Cardiac muscle cell (in vitro differentiated cells and primary cell): ENCODE measurements around the gene ZAP70. TPM values are rescaled to one million over a fixed set of nuclear protein-coding genes. Genes with fewer than 3 reads are reported as not detected.
A peak's percentile ranks its signal among the peaks of the same experiment; 100 is the strongest.

Experiments
- DNase-seq, 2 donors: peaks; one replicate each; pipeline versions ENCODE4 v3.0.0 to v3.0.0-alpha.2; 2010 to 2017; ENCODE audit warnings: low read depth in 1 of 2, low spot score in 1 of 2
- H3K27ac ChIP-seq: fragments of 200-600 bp; sonication (generic); 2 replicates; pipeline ENCODE4 v1.5.1; 2016
- H3K27me3 ChIP-seq: fragments of 200-600 bp; sonication (generic); 2 replicates; pipeline ENCODE4 v1.6.0; 2016; ENCODE audit warnings: control low read depth
- H3K36me3 ChIP-seq: fragments of 200-600 bp; sonication (generic); 2 replicates; pipeline ENCODE4 v1.5.1; 2016; ENCODE audit warnings: control low read depth
- H3K4me1 ChIP-seq: fragments of 200-600 bp; sonication (generic); 2 replicates; pipeline ENCODE4 v1.8.1; 2017; ENCODE audit warnings: low read depth, mild to moderate bottlenecking, mixed run types
- H3K4me3 ChIP-seq: fragments of 200-600 bp; sonication (generic); 2 replicates; pipeline ENCODE4 v1.5.1; 2016; ENCODE audit warnings: mild to moderate bottlenecking
- H3K9me3 ChIP-seq: fragments of 200-600 bp; sonication (generic); 2 replicates; pipeline ENCODE4 v1.5.1; 2017; ENCODE audit warnings: low read depth, mild to moderate bottlenecking, control low read depth
- polyA plus RNA-seq: library from polyadenylated mRNA; unstranded; fragments of >200 nt; fragmentation: Nextera tagmentation; extraction: Ambion mirVana; gene quantifications from 2 replicates; pipeline ENCODE4 v1.2.1, GENCODE V29; 2016
- total RNA-seq: library from RNA; depleted of rRNA; stranded (reverse); fragments of >200 nt; gene quantifications from 2 replicates; pipeline ENCODE4 v1.2.3, GENCODE V29; 2016
- TF ChIP-seq, protein P1 (sequence below): IDR thresholded peaks from 2 replicates; pipeline ENCODE4 v1.5.1; 2012; ENCODE audit warnings: low read depth, mild to moderate bottlenecking, low read length

The ZAP70 gene
- total and polyA plus RNA-seq, 2 experiments from 2014 or later = 3.5 to 7.3 TPM

DNA sequence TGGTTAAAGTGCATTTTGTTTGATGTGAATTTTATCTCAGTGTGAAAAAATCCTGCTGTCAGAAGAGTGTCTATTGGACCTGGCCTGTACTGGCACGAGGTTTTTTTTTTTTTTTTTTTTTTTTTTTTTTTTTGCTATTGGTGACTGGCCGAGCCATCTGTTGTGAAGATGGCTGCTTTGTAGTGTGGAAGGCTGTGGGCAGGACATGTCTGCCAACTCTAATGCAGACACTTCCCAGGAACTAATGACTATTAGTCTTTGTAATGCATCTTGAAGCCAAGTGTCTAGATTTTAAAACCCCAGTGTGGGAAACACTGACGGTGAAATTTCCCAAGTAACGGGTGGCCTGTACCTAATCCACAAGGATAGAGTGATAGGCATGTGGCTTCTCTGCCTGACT, 34.3 kb downstream of the ZAP70 start:
- H3K27me3 ChIP-seq = no peaks in the 10 kb centered on the region
- H3K4me3 ChIP-seq = no peak overlapping the region
- no peaks in the 10 kb centered on the region for H3K9me3 ChIP-seq
- H3K4me1 ChIP-seq = peaks cover 13% of the 10 kb centered on the region
- TF ChIP-seq, protein P1, sequence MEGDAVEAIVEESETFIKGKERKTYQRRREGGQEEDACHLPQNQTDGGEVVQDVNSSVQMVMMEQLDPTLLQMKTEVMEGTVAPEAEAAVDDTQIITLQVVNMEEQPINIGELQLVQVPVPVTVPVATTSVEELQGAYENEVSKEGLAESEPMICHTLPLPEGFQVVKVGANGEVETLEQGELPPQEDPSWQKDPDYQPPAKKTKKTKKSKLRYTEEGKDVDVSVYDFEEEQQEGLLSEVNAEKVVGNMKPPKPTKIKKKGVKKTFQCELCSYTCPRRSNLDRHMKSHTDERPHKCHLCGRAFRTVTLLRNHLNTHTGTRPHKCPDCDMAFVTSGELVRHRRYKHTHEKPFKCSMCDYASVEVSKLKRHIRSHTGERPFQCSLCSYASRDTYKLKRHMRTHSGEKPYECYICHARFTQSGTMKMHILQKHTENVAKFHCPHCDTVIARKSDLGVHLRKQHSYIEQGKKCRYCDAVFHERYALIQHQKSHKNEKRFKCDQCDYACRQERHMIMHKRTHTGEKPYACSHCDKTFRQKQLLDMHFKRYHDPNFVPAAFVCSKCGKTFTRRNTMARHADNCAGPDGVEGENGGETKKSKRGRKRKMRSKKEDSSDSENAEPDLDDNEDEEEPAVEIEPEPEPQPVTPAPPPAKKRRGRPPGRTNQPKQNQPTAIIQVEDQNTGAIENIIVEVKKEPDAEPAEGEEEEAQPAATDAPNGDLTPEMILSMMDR = no peak
- H3K36me3 ChIP-seq = no peaks in the 10 kb centered on the region
- H3K27ac ChIP-seq = no peak overlapping the region
- peak in 1 of 2 donors; percentile 29 for DNase-seq

DNA sequence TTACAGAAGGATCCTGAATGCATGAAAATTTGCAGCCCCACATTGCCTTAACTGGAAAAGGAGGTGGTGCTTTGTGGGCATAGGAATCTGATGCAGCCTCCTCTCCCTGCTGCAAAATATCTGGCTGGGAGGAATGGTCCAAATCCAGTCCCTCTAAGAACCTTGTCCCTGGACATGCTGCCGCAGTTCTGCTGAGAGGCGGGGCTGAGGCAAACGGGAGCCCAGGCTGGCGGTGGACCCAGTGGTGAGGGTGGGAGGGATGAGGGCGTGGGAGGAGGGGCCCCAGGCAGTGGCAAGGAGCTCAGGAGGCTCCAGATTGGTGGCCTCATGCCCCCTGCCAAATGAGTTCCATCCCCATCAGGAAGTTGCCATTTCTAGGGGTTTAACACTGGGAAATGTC, 36.2 kb downstream of the ZAP70 start:
- no peak for DNase-seq
- Histone ChIP-seq H3K4me1 (peaks cover 13% of the 10 kb centered on the region), H3K36me3 (no peaks in the 10 kb centered on the region), H3K9me3 (no peaks in the 10 kb centered on the region), H3K4me3 (no peak overlapping the region), H3K27ac (no peak overlapping the region), H3K27me3 (no peaks in the 10 kb centered on the region)
- TF ChIP-seq, protein P1 = no peak

DNA sequence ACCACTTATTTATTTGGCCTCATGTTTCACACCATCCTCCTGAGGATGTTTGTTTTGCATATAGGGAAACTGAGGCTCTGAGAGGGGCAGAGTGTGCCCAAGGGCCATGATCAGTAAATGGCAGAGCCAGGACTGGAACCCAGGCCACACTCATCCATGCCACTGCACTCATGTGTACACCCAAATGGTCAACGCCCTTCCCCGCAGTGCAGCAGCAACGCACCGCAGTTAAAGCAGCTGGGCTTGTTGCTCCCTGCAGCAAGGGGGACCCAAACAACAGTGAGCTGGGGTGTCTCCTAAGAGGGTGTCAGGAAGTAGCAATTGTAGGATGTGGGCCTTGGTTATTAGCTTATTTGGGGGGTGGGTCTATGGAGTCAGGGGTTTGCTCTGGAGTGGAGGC, 36.6 kb downstream of the ZAP70 start:
- Histone ChIP-seq H3K9me3 (no peaks in the 10 kb centered on the region), H3K4me1 (peaks cover 13% of the 10 kb centered on the region), H3K4me3 (no peak overlapping the region), H3K27ac (no peak overlapping the region), H3K27me3 (no peaks in the 10 kb centered on the region), H3K36me3 (no peaks in the 10 kb centered on the region)
- TF ChIP-seq, protein P1 = no peak
- DNase-seq = no peak

DNA sequence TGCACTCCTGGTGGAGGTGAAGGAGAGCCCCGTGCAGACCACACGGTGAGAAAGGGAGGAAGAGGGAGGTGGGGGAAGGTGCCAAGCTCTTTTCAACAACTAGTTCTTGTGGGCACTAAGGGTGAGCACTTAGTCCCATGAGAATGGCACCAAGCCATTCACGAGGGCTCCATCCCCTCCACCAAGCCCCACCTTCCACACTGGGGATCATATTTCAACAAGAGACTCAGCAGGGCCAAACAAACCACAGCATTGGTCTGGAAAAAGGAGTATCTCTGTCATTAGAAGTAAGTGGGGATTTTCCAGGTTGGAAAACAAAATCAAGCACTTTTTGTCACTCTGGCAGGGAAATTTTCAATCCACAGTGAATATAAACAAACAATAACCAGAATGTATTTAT, 38.4 kb downstream of the ZAP70 start:
- Histone ChIP-seq H3K9me3 (no peaks in the 10 kb centered on the region), H3K27me3 (no peaks in the 10 kb centered on the region), H3K27ac (peak overlapping the region; percentile 54), H3K4me1 (peaks cover 13% of the 10 kb centered on the region), H3K36me3 (peaks cover 10% of the 10 kb centered on the region), H3K4me3 (no peak overlapping the region)
- TF ChIP-seq, protein P1 = no peak
- DNase-seq = peak; percentile 36 to 51

DNA sequence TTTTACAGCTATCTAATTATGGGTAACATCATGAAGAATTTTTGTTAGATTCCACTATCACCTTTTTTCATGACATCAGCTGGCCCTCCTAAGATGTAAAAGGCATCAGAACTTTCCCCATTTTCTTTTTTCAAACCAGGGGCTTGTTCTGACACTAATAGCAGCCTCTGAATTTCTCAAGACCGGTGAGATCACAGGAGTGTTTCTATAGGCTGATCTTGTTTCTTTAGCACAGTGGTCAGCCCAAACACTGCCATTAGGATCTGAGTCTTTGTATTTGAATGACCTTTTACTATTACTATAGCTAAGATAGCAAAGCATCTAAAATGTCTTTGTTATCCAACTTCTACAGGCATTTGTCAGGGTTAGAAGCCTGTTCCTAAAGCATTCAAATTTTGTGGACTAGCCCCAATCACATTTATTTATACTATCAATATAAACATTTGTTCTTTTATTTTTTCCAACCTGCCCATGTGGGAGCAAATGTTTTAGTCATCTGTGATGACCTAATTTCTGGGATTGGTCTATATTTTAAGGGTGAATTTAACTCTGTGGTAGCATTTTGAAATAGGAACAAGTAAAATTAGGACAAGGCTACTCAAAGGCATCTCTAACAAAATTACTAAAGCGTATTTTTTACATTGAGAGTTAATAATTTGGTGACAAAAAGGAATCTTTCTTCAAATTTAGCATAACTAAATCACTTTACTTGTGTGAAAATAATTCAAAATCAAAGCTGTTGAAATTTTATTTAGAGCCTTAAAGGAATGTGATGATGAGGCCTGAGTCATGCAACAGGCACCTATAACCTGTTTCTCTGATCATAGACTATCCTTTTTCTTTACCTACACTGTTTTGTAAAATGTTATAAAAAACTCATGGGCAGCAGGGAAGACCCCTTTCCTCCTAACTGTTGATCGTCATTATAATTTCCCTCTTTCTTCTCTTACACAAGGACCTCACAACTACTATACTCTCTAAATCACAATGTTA, 39.3 kb downstream of the ZAP70 start:
- Histone ChIP-seq H3K36me3 (peaks cover 15% of the 10 kb centered on the region), H3K27ac (peak overlapping the region; percentile 54)
- TF ChIP-seq, protein P1 = no peak

More for the DNA sequence above, 39.3 kb downstream of the ZAP70 start:
- Histone ChIP-seq H3K9me3 (no peaks in the 10 kb centered on the region), H3K4me1 (peaks cover 7% of the 10 kb centered on the region), H3K4me3 (no peak overlapping the region), H3K27me3 (no peaks in the 10 kb centered on the region)
- DNase-seq = no peak
